GM12878 (cell line): Measurements from ENCODE around the gene EHF. TPM values are rescaled to one million over a fixed set of nuclear protein-coding genes. Genes with fewer than 3 reads are reported as not detected.

Experiments used
- ATAC-seq: fragments of 200-7000 bp; cut with Tn5 transposase; 3 replicates; pipeline ENCODE4 v1.9.1; 2020; ENCODE audit warnings: mild to moderate bottlenecking, moderate library complexity
- BruUV-seq: library from RNA; stranded (reverse); fragments of 400-500 nt; replicated peaks from 2 replicates; lab custom pipeline; 2021; lab: Mats Ljungman, UMichigan
- CTCF ChIA-PET: fragments of 300-600 bp; sonication (Branson Sonifier 250); formaldehyde crosslinking; extraction: SDS; loops from one replicate; lab custom pipeline; 2021; ENCODE audit warnings: inconsistent platforms; lab: Yijun Ruan, JAX
- POLR2A ChIA-PET: fragments of 350-600 bp; formaldehyde crosslinking; extraction: SDS; loops from one replicate; lab custom pipeline; 2021; ENCODE audit warnings: inconsistent platforms; lab: Charles Lee
- RAD21 ChIA-PET: fragments of 300-600 bp; sonication (Branson Sonifier 250); formaldehyde crosslinking; loops from one replicate; lab custom pipeline; 2023; ENCODE audit warnings: antibody characterized with exemption; ENCODE audit not compliant: unreplicated experiment; lab: Charles Lee
- SMC1A ChIA-PET: fragments of 300-600 bp; sonication (Branson Sonifier 250); formaldehyde crosslinking; loops from one replicate; lab custom pipeline; 2023; ENCODE audit not compliant: unreplicated experiment, uncharacterized antibody; lab: Charles Lee
- DNase-seq: peaks from one replicate; pipeline ENCODE4 v3.0.0-alpha.2; 2011; ENCODE audit warnings: low read depth, low spot score
- FAIRE-seq: peaks from 3 replicates; lab custom pipeline; 2011; peaks lifted over from hg19 to GRCh38; lab: Jason Lieb, UNC
- H2AFZ ChIP-seq: 2 replicates; pipeline ENCODE4 v1.6.0; 2011; ENCODE audit warnings: low read depth, low read length, control low read depth; ENCODE audit not compliant: control insufficient read depth
- H3K27ac ChIP-seq: 2 replicates; pipeline ENCODE4 v1.5.1; 2011; ENCODE audit warnings: control low read depth; ENCODE audit not compliant: control insufficient read depth, insufficient read depth
- H3K27me3 ChIP-seq, 2 experiments: replicated peaks in 1 of 2; 2 replicates each; pipeline versions ENCODE4 v1.6.0 to v1.6.1; 2011; ENCODE audit warnings: low read length in 1 of 2; ENCODE audit not compliant: control insufficient read depth in 2 of 2, insufficient read depth in 2 of 2
- H3K36me3 ChIP-seq, 2 experiments: 2 replicates each; pipeline ENCODE4 v1.5.1; 2011; ENCODE audit warnings: low read length in 1 of 2; ENCODE audit not compliant: control insufficient read depth in 2 of 2, insufficient read depth in 2 of 2
- H3K4me1 ChIP-seq: 2 replicates; pipeline ENCODE4 v1.6.1; 2011; ENCODE audit warnings: mild to moderate bottlenecking, low read length, moderate library complexity, mixed read lengths; ENCODE audit not compliant: control insufficient read depth, insufficient read depth
- H3K4me2 ChIP-seq: 2 replicates; pipeline ENCODE4 v1.6.0; 2011; ENCODE audit warnings: control low read depth; ENCODE audit not compliant: control insufficient read depth, insufficient read depth
- H3K4me3 ChIP-seq: fragments of 200-600 bp; sonication (generic); 2 replicates; pipeline ENCODE4 v1.5.1; 2016
- H3K79me2 ChIP-seq: 2 replicates; pipeline ENCODE4 v1.6.0; 2011; ENCODE audit warnings: low read length; ENCODE audit not compliant: control insufficient read depth, insufficient read depth
- H3K9ac ChIP-seq: 2 replicates; pipeline ENCODE4 v1.8.0; 2011; ENCODE audit warnings: low read length, control low read depth, mixed read lengths; ENCODE audit not compliant: control insufficient read depth, insufficient read depth
- H3K9me3 ChIP-seq: replicated peaks from 3 replicates; pipeline ENCODE4 v1.5.1; 2011; ENCODE audit warnings: mild to moderate bottlenecking, low read length; ENCODE audit not compliant: control insufficient read depth, insufficient read depth
- H4K20me1 ChIP-seq: 2 replicates; pipeline ENCODE4 v1.6.0; 2011; ENCODE audit not compliant: control insufficient read depth, insufficient read depth
- BCL11A ChIP-seq: IDR thresholded peaks from 2 replicates; pipeline ENCODE4 v1.6.1; 2011; ENCODE audit warnings: low read depth, low read length
- EED ChIP-seq: sonication (generic); IDR thresholded peaks from 2 replicates; pipeline ENCODE4 v1.6.1; 2016; ENCODE audit warnings: antibody characterized with exemption, low read depth
- EGR1 ChIP-seq, 2 experiments: IDR thresholded peaks; 1 replicate in 1 of 2; 2 replicates in 1 of 2; pipeline ENCODE4 v1.6.1; 2011 to 2012; ENCODE audit warnings: low read depth in 2 of 2, low read length in 2 of 2, borderline replicate concordance in 1 of 2, mild to moderate bottlenecking in 1 of 2, moderate library complexity in 1 of 2
- FOS ChIP-seq: IDR thresholded peaks from 3 replicates; pipeline ENCODE4 v1.6.1; 2011; ENCODE audit warnings: borderline replicate concordance; ENCODE audit not compliant: insufficient read length; ENCODE audit errors: extremely low read depth
- NFIC ChIP-seq: IDR thresholded peaks from 2 replicates; pipeline ENCODE4 v1.6.1; 2012; ENCODE audit warnings: low read depth, mild to moderate bottlenecking, inconsistent platforms, low read length, moderate library complexity
- PAX8 ChIP-seq: fragments of 450-650 bp; IDR thresholded peaks from 2 replicates; pipeline ENCODE4 v1.6.1; 2017; ENCODE audit warnings: mild to moderate bottlenecking, moderate library complexity
- RAD21 ChIP-seq: IDR thresholded peaks from 2 replicates; pipeline ENCODE4 v1.6.1; 2011; ENCODE audit warnings: mild to moderate bottlenecking, low read depth, low read length, moderate library complexity; ENCODE audit not compliant: insufficient read depth
- WGBS: methylation state at CpG from one replicate; pipeline ENCODE4 v1.1.6; 2016; ENCODE audit warnings: low lambda C conversion rate; ENCODE audit not compliant: insufficient replicate concordance, insufficient coverage; ENCODE audit errors: missing lambda C conversion rate; 5-methylcytosine and 5-hydroxymethylcytosine counted together
- in situ Hi-C: fragments of 300-500 bp; cut with MboI; formaldehyde crosslinking; loops from 9 replicates; pipeline ENCODE4 v1.14.3; 2018; ENCODE audit warnings: mixed read lengths
- intact Hi-C: fragments of 100-400 bp; cut with micrococcal nuclease; formaldehyde crosslinking; loops from one replicate; pipeline ENCODE4 v1.14.2; 2022; ENCODE audit not compliant: unreplicated experiment
- polyA plus RNA-seq, 11 experiments: library from polyadenylated mRNA; depleted of rRNA in 4 of 11; unstranded in 6 of 11; stranded (reverse) in 5 of 11; fragments of >200 nt; fragmentation: Nextera tagmentation in 4 of 11; fragmentation: Illumina TruSeq in 1 of 11; extraction: Ambion mirVana in 4 of 11; extraction: Trizol in 1 of 11; gene quantifications; 1 replicate in 1 of 11; 2 replicates in 10 of 11; pipeline versions ENCODE4 v1.2.1 to v1.2.3, GENCODE V29; 2011 to 2016; ENCODE audit warnings: inconsistent platforms in 2 of 11, missing spikeins in 2 of 11, low read depth in 1 of 11
- total RNA-seq, 4 experiments: library from RNA; depleted of rRNA in 3 of 4; stranded (reverse); fragments of >200 nt in 3 of 4; fragmentation: Illumina TruSeq in 1 of 4; extraction: Trizol in 1 of 4; gene quantifications; 2 replicates each; pipeline versions ENCODE4 v1.2.1 to v1.2.3, GENCODE V29; 2013 to 2021

The EHF gene
- total and polyA plus RNA-seq, 10 of the 15 experiments (the other 5 are each of a cell fraction or from before 2014, with no cell fraction given), result 0.04 to 0.33 (median 0.06) TPM; not detected in 6

DNA sequence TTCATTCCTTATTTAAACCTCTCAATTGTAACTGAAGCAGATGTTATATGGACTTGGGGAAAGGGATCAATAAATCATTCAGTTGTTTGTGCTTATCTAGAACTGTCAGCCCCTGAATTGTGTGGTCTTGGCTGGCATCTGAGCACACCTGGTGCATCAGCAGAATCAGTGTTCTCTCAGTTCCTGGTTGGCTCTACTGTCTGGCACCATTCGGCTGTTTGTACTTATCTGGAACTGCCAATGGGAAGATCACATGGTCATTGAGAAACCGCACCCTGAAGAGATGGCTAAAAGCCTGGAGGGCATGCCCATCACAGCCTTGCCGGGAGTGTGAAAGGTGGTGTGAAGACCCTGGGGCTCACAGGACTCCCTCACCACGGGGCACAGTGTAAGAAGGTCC lies 37.1 kb upstream of the EHF start:
- SMC1A ChIA-PET, result no interaction called here
- no peaks in the 10 kb centered on the region; a peak in 2 of 4 replicates for H3K27me3 ChIP-seq
- 42% methylated on average over 4 of the region's 4 CpGs for WGBS
- POLR2A ChIA-PET, result no interaction called here
- TF ChIP-seq PAX8 (no peak), RAD21 (no peak), EGR1 (IDR thresholded peaks at IDR 0.05; ENCODE audit: borderline replicate concordance in 1 of 2, low read depth in 2 of 2, low read length in 2 of 2) (no peak), NFIC (no peak), BCL11A (no peak), FOS (no peak), EED (no peak)
- TF ChIP-seq, all 136 proteins: peak for 0
- in situ Hi-C loops, result loop anchor here (10.0 kb wide), 1 partner anchor 831 kb away; the partner anchor contains the start of gene SLC1A2
- CTCF ChIA-PET, result interaction anchor here (0.7 kb wide), 1 partner anchor 67 kb away, joined by 3 read pairs; no protein-coding TSS in a partner anchor
- Histone ChIP-seq H3K9ac (no peak overlapping the region), H3K4me1 (no peaks in the 10 kb centered on the region), H3K4me3 (no peak overlapping the region), H3K4me2 (no peak overlapping the region), H4K20me1 (no peaks in the 10 kb centered on the region), H3K79me2 (no peaks in the 10 kb centered on the region), H3K27ac (no peak overlapping the region), H3K9me3 (no peaks in the 10 kb centered on the region), H3K36me3 (no peaks in the 10 kb centered on the region), H2AFZ (no peak overlapping the region)
- DNase-seq (no peak), ATAC-seq (no peak), FAIRE-seq (no peak)
- RAD21 ChIA-PET, result no interaction called here
- no TSS peak for BruUV-seq
- intact Hi-C loops, result no loop called here
